Osteocyte (in vitro differentiated cells): ENCODE data around the gene FBN3. TPM values are rescaled to one million over a fixed set of nuclear protein-coding genes. Genes with fewer than 3 reads are reported as not detected.
"Not testable (repeated sequence)": the region's sequence is repeated elsewhere in the genome, so short reads cannot be mapped to it uniquely, and the experiment has no call there.

Experiments
- DNase-seq: peaks from one replicate; pipeline ENCODE4 v3.0.0; 2021; ENCODE audit warnings: mixed read lengths; ENCODE audit not compliant: unreplicated experiment; ENCODE audit errors: extremely low spot score
- H3K27ac Mint-ChIP-seq: one replicate; pipeline ENCODE4 v1.8.0; 2021; ENCODE audit warnings: mild to moderate bottlenecking, mixed read lengths; ENCODE audit not compliant: unreplicated experiment
- H3K27me3 Mint-ChIP-seq: one replicate; pipeline ENCODE4 v1.8.0; 2021; ENCODE audit warnings: mixed read lengths; ENCODE audit not compliant: unreplicated experiment
- H3K36me3 Mint-ChIP-seq: one replicate; pipeline ENCODE4 v1.8.0; 2021; ENCODE audit warnings: mixed read lengths; ENCODE audit not compliant: unreplicated experiment
- H3K4me1 Mint-ChIP-seq: one replicate; pipeline ENCODE4 v1.8.0; 2021; ENCODE audit warnings: mixed read lengths; ENCODE audit not compliant: unreplicated experiment
- H3K4me3 Mint-ChIP-seq: one replicate; pipeline ENCODE4 v1.8.0; 2021; ENCODE audit warnings: mild to moderate bottlenecking, moderate library complexity, mixed read lengths; ENCODE audit not compliant: unreplicated experiment
- H3K9me3 Mint-ChIP-seq: one replicate; pipeline ENCODE4 v1.8.0; 2021; ENCODE audit warnings: mixed read lengths; ENCODE audit not compliant: unreplicated experiment
- total RNA-seq: library from RNA; stranded (reverse); gene quantifications from 2 replicates; pipeline ENCODE4 v1.2.1, GENCODE V29; 2021
- TF ChIP-seq, protein P1 (sequence below): fragments of 200-600 bp; sonication (generic); IDR thresholded peaks from 2 replicates; pipeline ENCODE4 v1.5.0; 2021; ENCODE audit warnings: antibody characterized with exemption, mild to moderate bottlenecking, moderate library complexity

Gene FBN3
- total RNA-seq, 1 donor from 2014 or later = 0.19 TPM

DNA sequence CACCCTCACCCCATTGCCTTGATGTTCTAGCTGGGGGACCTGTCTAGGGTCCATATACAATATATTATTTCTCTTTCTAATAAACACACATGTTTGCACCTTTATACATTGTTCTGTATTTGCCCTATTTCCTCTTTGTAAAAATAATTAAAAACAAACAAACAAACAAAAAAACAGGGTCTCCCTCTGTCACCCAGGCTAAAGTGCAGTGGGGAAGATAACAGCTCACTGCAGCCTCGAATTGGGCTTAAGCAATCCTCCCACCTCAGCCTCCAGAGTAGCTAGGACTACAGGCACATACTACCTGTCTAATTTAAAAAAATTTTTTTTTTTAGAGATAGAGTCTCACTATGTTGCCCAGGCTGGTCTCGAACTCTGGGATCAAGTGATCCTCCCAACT lies 5.9 kb upstream of the FBN3 start:
- no peak for DNase-seq
- no peak overlapping the region for H3K4me3 Mint-ChIP-seq
- H3K4me1 Mint-ChIP-seq = peaks cover 9% of the 10 kb centered on the region
- no peaks in the 10 kb centered on the region for H3K36me3 Mint-ChIP-seq
- H3K9me3 Mint-ChIP-seq = no peaks in the 10 kb centered on the region
- no peak overlapping the region for H3K27ac Mint-ChIP-seq
- H3K27me3 Mint-ChIP-seq = peaks cover 31% of the 10 kb centered on the region
- TF ChIP-seq, protein P1, sequence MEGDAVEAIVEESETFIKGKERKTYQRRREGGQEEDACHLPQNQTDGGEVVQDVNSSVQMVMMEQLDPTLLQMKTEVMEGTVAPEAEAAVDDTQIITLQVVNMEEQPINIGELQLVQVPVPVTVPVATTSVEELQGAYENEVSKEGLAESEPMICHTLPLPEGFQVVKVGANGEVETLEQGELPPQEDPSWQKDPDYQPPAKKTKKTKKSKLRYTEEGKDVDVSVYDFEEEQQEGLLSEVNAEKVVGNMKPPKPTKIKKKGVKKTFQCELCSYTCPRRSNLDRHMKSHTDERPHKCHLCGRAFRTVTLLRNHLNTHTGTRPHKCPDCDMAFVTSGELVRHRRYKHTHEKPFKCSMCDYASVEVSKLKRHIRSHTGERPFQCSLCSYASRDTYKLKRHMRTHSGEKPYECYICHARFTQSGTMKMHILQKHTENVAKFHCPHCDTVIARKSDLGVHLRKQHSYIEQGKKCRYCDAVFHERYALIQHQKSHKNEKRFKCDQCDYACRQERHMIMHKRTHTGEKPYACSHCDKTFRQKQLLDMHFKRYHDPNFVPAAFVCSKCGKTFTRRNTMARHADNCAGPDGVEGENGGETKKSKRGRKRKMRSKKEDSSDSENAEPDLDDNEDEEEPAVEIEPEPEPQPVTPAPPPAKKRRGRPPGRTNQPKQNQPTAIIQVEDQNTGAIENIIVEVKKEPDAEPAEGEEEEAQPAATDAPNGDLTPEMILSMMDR = no peak

DNA sequence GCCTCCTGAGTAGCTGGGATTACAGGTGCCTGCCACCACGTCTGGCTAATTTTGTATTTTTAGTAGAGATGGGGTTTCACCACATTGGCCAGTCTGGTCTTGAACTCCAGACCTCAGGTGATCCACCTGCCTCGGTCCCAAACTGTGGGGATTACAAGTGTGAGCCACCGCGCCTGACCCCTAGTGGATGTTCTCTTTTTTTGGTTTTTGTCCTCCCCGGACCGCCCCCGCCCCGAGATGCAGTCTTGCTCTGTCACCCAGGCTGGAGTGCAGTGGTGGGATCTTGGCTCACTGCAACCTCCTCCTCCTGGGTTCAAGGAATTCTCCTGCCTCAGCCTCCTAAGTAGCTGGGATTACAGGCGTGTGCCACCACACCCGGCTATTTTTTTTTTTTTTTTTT lies 4.6 kb upstream of the FBN3 start:
- H3K27me3 Mint-ChIP-seq = peaks cover 39% of the 10 kb centered on the region
- H3K36me3 Mint-ChIP-seq, H3K4me3 Mint-ChIP-seq, H3K27ac Mint-ChIP-seq, DNase-seq, H3K9me3 Mint-ChIP-seq: not testable (repeated sequence)
- peaks cover 12% of the 10 kb centered on the region for H3K4me1 Mint-ChIP-seq
- TF ChIP-seq, protein P1 = peak; percentile 20

DNA sequence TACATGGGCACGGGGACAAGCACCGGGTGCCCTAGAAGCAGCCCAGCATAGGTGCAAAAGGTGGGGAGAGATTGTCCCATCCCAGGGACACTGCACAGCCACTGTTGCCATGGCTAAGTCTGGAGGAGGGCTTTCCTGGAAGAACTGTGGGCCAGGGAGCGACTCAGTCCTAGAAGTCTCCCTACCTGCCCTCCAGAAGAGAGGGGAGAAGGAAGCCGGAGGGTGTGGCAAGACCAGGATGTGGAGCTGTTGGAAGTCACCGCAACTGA lies 2.3 kb upstream of the FBN3 start:
- no peaks in the 10 kb centered on the region for H3K9me3 Mint-ChIP-seq

DNA sequence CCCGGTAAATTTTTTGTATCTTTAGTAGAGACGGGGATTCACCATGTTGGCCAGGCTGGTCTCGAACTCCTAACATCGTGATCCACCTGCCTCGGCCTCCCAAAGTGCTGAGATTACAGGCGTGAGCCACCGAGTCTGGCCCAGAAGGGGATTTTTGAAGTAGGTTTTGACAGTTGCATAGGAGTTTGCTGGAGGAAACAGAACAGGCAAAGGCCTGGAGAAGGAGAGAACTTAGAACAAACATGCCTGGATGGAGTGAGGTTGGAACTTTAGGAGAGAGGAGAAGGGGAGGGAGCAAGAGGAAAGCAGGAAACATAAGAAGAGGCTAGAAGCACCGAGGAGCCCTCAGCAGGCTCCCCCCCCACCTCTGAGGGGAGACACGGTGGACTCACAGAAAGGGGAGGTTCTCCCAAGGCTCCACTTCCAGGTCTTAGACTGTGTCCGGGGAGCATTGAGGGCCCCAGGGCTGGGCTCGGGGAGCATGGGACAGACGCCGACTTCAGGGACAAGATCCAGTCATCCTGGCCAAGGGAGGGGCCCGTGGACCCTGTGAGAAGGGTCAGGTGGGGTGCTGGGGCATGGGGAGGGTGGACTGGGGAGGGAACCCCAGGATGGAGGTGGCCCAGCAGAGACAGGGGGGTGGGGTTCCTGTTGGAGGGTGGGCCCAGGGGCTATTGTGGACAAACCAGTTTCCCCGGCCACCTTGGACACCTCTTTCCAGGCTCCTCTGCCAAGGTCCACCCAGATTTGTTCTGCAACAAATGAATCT lies 1.8 kb upstream of the FBN3 start:
- no peak overlapping the region for H3K27ac Mint-ChIP-seq
- H3K4me3 Mint-ChIP-seq = no peak overlapping the region
- no peak for DNase-seq
- peaks cover 50% of the 10 kb centered on the region for H3K27me3 Mint-ChIP-seq
- TF ChIP-seq, protein P1 = no peak
- H3K36me3 Mint-ChIP-seq = no peaks in the 10 kb centered on the region
- peaks cover 21% of the 10 kb centered on the region for H3K4me1 Mint-ChIP-seq
- H3K9me3 Mint-ChIP-seq = no peaks in the 10 kb centered on the region

More for the DNA sequence above, 2.3 kb upstream of the FBN3 start:
- peaks cover 21% of the 10 kb centered on the region for H3K4me1 Mint-ChIP-seq
- DNase-seq = no peak
- TF ChIP-seq, protein P1 = no peak
- no peaks in the 10 kb centered on the region for H3K36me3 Mint-ChIP-seq
- no peak overlapping the region for H3K27ac Mint-ChIP-seq
- H3K27me3 Mint-ChIP-seq = peaks cover 46% of the 10 kb centered on the region
- no peak overlapping the region for H3K4me3 Mint-ChIP-seq

DNA sequence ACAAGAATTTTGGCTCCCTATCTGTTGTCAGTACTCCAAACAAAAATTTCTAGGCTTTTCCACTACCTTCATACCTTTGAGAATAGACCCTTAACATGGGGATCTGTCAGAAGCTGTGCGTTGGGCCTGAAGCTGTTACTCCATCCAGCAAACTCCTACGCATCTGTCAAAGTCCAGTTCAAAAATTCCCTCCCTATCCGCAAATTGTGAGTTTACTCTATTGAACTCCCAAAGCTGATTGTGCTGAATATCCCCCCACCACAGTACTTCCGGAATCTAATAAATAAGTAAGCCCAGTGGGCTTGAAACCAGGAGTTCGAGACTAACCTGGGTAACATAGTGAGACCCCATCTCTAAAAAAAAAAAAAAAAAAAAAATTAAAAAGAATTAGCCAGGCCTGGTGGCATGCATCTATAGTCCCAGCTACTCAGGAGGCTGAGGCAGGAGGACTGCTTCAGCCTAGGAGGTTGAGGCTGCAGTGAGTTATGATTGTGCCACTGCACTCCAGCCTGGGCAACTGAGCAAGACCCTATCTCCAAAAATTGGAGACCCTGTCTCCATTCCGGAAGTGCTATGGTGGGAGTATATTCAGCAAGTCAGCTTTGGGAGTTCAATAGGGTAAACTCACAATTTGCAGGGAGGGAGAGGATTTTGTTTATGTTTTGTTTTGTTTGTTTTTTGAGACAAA lies 930 bp upstream of the FBN3 start:
- Mint-ChIP-seq H3K27ac (no peak overlapping the region), H3K27me3 (peaks cover 50% of the 10 kb centered on the region), H3K4me1 (peaks cover 21% of the 10 kb centered on the region), H3K4me3 (no peak overlapping the region), H3K36me3 (no peaks in the 10 kb centered on the region), H3K9me3 (no peaks in the 10 kb centered on the region)
- DNase-seq = no peak
- TF ChIP-seq, protein P1 = no peak
